ENCODE data around the gene HOXD4. TPM values are rescaled to one million over a fixed set of nuclear protein-coding genes. Genes with fewer than 3 reads are reported as not detected.

Gene HOXD4
- total RNA-seq, 1 donor from 2014 or later, result not detected

DNA sequence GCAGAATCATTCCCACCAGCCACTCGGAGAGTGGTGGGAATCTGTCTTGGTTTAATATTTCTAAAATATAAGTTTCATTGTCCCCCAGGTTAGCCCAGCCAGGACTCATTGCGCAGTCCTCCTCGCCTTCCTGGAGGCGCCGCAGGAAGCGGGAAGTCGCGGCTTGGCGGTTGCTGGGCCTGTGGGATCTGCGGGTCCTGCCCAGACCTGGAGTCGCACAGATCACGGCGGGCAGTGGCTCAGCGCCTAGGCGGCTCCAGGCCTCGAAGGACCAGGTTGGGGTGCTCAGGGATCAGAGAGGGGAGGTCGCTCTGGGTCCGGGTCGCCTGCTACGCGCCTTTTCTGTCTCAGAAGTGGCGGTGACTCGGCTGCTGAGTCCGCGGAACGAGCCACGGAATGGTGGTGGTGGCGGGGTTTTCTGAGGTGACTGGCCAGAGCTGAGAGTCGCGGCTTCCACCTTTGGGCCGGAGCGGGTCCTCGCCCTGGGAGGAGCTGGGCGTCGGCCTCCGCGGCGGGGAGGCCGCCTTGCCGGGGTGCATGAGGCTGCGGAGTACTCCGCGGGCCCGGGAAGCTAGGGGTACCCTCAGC, 8.4 kb downstream of the HOXD4 start:
- no peak for DNase-seq (ENCODE audit: low spot score)
- TF ChIP-seq CTCF (IDR thresholded peaks at IDR 0.05), result no peak
- H3K27me3 Mint-ChIP-seq (ENCODE audit: low read depth), result peaks cover 82% of the 10 kb centered on the region
- H3K9me3 Mint-ChIP-seq (ENCODE audit: low read depth), result peaks cover 7% of the 10 kb centered on the region
- H3K27ac Mint-ChIP-seq (ENCODE audit: unreplicated experiment), result no peak overlapping the region
- no peak overlapping the region for H3K4me3 Mint-ChIP-seq (ENCODE audit: unreplicated experiment)
- H3K4me1 Mint-ChIP-seq (ENCODE audit: low read depth), result peaks cover 6% of the 10 kb centered on the region
- H3K36me3 Mint-ChIP-seq (ENCODE audit: low read depth), result peaks cover 12% of the 10 kb centered on the region

- Mint-ChIP-seq H3K4me3 (ENCODE audit: unreplicated experiment) (no peak overlapping the region), H3K9me3 (ENCODE audit: low read depth) (peaks cover 7% of the 10 kb centered on the region), H3K4me1 (ENCODE audit: low read depth) (peaks cover 6% of the 10 kb centered on the region), H3K27ac (ENCODE audit: unreplicated experiment) (no peak overlapping the region), H3K27me3 (ENCODE audit: low read depth) (peaks cover 83% of the 10 kb centered on the region), H3K36me3 (ENCODE audit: low read depth) (peaks cover 12% of the 10 kb centered on the region)
- DNase-seq (ENCODE audit: low spot score), result no peak
- no peak for TF ChIP-seq CTCF (IDR thresholded peaks at IDR 0.05)
Measured at GRCh38 chr2:176160251-176160985, 9.1 kb downstream of the HOXD4 start.

- no peak overlapping the region for H3K4me3 Mint-ChIP-seq (ENCODE audit: unreplicated experiment)
- peaks cover 6% of the 10 kb centered on the region for H3K4me1 Mint-ChIP-seq (ENCODE audit: low read depth)
- DNase-seq (ENCODE audit: low spot score), result no peak
- peaks cover 12% of the 10 kb centered on the region for H3K36me3 Mint-ChIP-seq (ENCODE audit: low read depth)
- no peak for TF ChIP-seq CTCF (IDR thresholded peaks at IDR 0.05)
- peaks cover 83% of the 10 kb centered on the region for H3K27me3 Mint-ChIP-seq (ENCODE audit: low read depth)
- no peak overlapping the region for H3K27ac Mint-ChIP-seq (ENCODE audit: unreplicated experiment)
- peaks cover 7% of the 10 kb centered on the region for H3K9me3 Mint-ChIP-seq (ENCODE audit: low read depth)
Measured at GRCh38 chr2:176160986-176161824, 9.9 kb downstream of the HOXD4 start.

DNA sequence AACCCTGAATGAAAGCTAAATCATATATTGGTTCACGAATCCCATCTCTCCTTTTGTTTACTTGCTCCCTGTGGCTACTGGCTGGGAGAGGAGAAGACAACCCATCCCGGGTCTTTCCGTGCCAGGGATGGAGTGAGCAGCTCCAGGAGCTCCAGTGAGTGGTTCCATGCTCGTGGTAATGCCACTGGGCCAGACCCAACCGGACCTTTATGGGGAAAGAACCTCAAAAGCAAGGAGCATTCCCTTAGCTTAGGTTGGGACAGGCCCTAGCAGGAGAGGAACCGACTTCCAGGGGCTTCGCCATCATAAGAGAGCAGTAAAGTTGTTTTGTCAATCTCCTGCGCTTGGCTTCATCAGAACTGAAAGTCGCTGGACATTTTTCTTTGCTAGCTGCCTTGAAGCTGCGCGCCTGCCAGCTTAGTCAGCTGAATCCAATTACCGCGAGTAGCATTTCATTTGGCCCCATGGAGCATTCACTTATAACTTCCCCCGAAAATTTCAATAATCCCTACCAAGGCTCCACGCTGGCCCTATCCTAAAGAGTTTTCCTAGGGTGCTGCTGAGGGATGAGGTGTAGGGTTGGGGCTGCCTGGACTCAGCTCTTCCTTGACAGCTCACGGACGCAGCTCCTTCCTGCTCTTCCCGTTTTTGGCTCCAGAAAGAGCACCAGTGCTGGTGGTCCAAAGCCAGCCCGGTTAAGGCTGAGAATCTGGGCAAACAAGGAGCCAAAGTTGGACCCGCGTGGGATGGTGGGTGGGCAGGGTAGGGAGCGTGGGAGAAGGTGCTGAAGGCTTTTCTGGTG, 10.7 kb downstream of the HOXD4 start:
- TF ChIP-seq CTCF (IDR thresholded peaks at IDR 0.05), result no peak
- Mint-ChIP-seq H3K27ac (ENCODE audit: unreplicated experiment) (no peak overlapping the region), H3K4me3 (ENCODE audit: unreplicated experiment) (no peak overlapping the region), H3K9me3 (ENCODE audit: low read depth) (peaks cover 7% of the 10 kb centered on the region), H3K4me1 (ENCODE audit: low read depth) (peaks cover 6% of the 10 kb centered on the region), H3K36me3 (ENCODE audit: low read depth) (peaks cover 12% of the 10 kb centered on the region), H3K27me3 (ENCODE audit: low read depth) (peaks cover 84% of the 10 kb centered on the region)
- no peak for DNase-seq (ENCODE audit: low spot score)
